GM12878 (cell line): ENCODE data around the gene CMBL. TPM values are rescaled to one million over a fixed set of nuclear protein-coding genes. Genes with fewer than 3 reads are reported as not detected.

Experiments
- ATAC-seq: fragments of 200-7000 bp; cut with Tn5 transposase; 3 replicates; pipeline ENCODE4 v1.9.1; 2020; ENCODE audit warnings: mild to moderate bottlenecking, moderate library complexity
- BruUV-seq: library from RNA; stranded (reverse); fragments of 400-500 nt; replicated peaks from 2 replicates; lab custom pipeline; 2021; lab: Mats Ljungman, UMichigan
- CTCF ChIA-PET: fragments of 300-600 bp; sonication (Branson Sonifier 250); formaldehyde crosslinking; extraction: SDS; loops from one replicate; lab custom pipeline; 2021; ENCODE audit warnings: inconsistent platforms; lab: Yijun Ruan, JAX
- POLR2A ChIA-PET: fragments of 350-600 bp; formaldehyde crosslinking; extraction: SDS; loops from one replicate; lab custom pipeline; 2021; ENCODE audit warnings: inconsistent platforms; lab: Charles Lee
- RAD21 ChIA-PET: fragments of 300-600 bp; sonication (Branson Sonifier 250); formaldehyde crosslinking; loops from one replicate; lab custom pipeline; 2023; ENCODE audit warnings: antibody characterized with exemption; ENCODE audit not compliant: unreplicated experiment; lab: Charles Lee
- SMC1A ChIA-PET: fragments of 300-600 bp; sonication (Branson Sonifier 250); formaldehyde crosslinking; loops from one replicate; lab custom pipeline; 2023; ENCODE audit not compliant: unreplicated experiment, uncharacterized antibody; lab: Charles Lee
- DNase-seq: peaks from one replicate; pipeline ENCODE4 v3.0.0-alpha.2; 2011; ENCODE audit warnings: low read depth, low spot score
- FAIRE-seq: peaks from 3 replicates; lab custom pipeline; 2011; peaks lifted over from hg19 to GRCh38; lab: Jason Lieb, UNC
- H2AFZ ChIP-seq: 2 replicates; pipeline ENCODE4 v1.6.0; 2011; ENCODE audit warnings: low read depth, low read length, control low read depth; ENCODE audit not compliant: control insufficient read depth
- H3K27ac ChIP-seq: 2 replicates; pipeline ENCODE4 v1.5.1; 2011; ENCODE audit warnings: control low read depth; ENCODE audit not compliant: control insufficient read depth, insufficient read depth
- H3K27me3 ChIP-seq, 2 experiments: replicated peaks in 1 of 2; 2 replicates each; pipeline versions ENCODE4 v1.6.0 to v1.6.1; 2011; ENCODE audit warnings: low read length in 1 of 2; ENCODE audit not compliant: control insufficient read depth in 2 of 2, insufficient read depth in 2 of 2
- H3K36me3 ChIP-seq, 2 experiments: 2 replicates each; pipeline ENCODE4 v1.5.1; 2011; ENCODE audit warnings: low read length in 1 of 2; ENCODE audit not compliant: control insufficient read depth in 2 of 2, insufficient read depth in 2 of 2
- H3K4me1 ChIP-seq: 2 replicates; pipeline ENCODE4 v1.6.1; 2011; ENCODE audit warnings: mild to moderate bottlenecking, low read length, moderate library complexity, mixed read lengths; ENCODE audit not compliant: control insufficient read depth, insufficient read depth
- H3K4me2 ChIP-seq: 2 replicates; pipeline ENCODE4 v1.6.0; 2011; ENCODE audit warnings: control low read depth; ENCODE audit not compliant: control insufficient read depth, insufficient read depth
- H3K4me3 ChIP-seq: fragments of 200-600 bp; sonication (generic); 2 replicates; pipeline ENCODE4 v1.5.1; 2016
- H3K79me2 ChIP-seq: 2 replicates; pipeline ENCODE4 v1.6.0; 2011; ENCODE audit warnings: low read length; ENCODE audit not compliant: control insufficient read depth, insufficient read depth
- H3K9ac ChIP-seq: 2 replicates; pipeline ENCODE4 v1.8.0; 2011; ENCODE audit warnings: low read length, control low read depth, mixed read lengths; ENCODE audit not compliant: control insufficient read depth, insufficient read depth
- H3K9me3 ChIP-seq: replicated peaks from 3 replicates; pipeline ENCODE4 v1.5.1; 2011; ENCODE audit warnings: mild to moderate bottlenecking, low read length; ENCODE audit not compliant: control insufficient read depth, insufficient read depth
- H4K20me1 ChIP-seq: 2 replicates; pipeline ENCODE4 v1.6.0; 2011; ENCODE audit not compliant: control insufficient read depth, insufficient read depth
- BCLAF1 ChIP-seq: fragments of 450-650 bp; IDR thresholded peaks from 2 replicates; pipeline ENCODE4 v1.6.1; 2017; ENCODE audit warnings: antibody characterized with exemption, mild to moderate bottlenecking, moderate library complexity
- CBX3 ChIP-seq: fragments of 200-600 bp; sonication (generic); IDR thresholded peaks from 2 replicates; pipeline ENCODE4 v1.6.1; 2016; ENCODE audit warnings: low read depth, borderline replicate concordance
- CHD4 ChIP-seq: fragments of 200-600 bp; sonication (generic); IDR thresholded peaks from 2 replicates; pipeline ENCODE4 v1.6.1; 2016; ENCODE audit warnings: mild to moderate bottlenecking
- MLLT1 ChIP-seq: fragments of 450-650 bp; IDR thresholded peaks from 2 replicates; pipeline ENCODE4 v1.6.1; 2016; ENCODE audit warnings: mild to moderate bottlenecking
- NBN ChIP-seq: fragments of 450-650 bp; IDR thresholded peaks from 2 replicates; pipeline ENCODE4 v1.6.1; 2016
- NKRF ChIP-seq: fragments of 450-650 bp; conservative IDR thresholded peaks from 2 replicates; pipeline ENCODE4 v1.6.1; 2017; ENCODE audit warnings: mild to moderate bottlenecking, moderate library complexity
- SIX5 ChIP-seq: IDR thresholded peaks from 2 replicates; pipeline ENCODE4 v1.6.1; 2011; ENCODE audit warnings: mild to moderate bottlenecking, low read depth, low read length, moderate library complexity; ENCODE audit not compliant: severe bottlenecking
- ZNF687 ChIP-seq: fragments of 450-650 bp; IDR thresholded peaks from 2 replicates; pipeline ENCODE4 v1.6.1; 2017; ENCODE audit warnings: mild to moderate bottlenecking, moderate library complexity
- WGBS: methylation state at CpG from one replicate; pipeline ENCODE4 v1.1.6; 2016; ENCODE audit warnings: low lambda C conversion rate; ENCODE audit not compliant: insufficient replicate concordance, insufficient coverage; ENCODE audit errors: missing lambda C conversion rate; 5-methylcytosine and 5-hydroxymethylcytosine counted together
- in situ Hi-C: fragments of 300-500 bp; cut with MboI; formaldehyde crosslinking; loops from 9 replicates; pipeline ENCODE4 v1.14.3; 2018; ENCODE audit warnings: mixed read lengths
- intact Hi-C: fragments of 100-400 bp; cut with micrococcal nuclease; formaldehyde crosslinking; loops from one replicate; pipeline ENCODE4 v1.14.2; 2022; ENCODE audit not compliant: unreplicated experiment
- polyA plus RNA-seq, 11 experiments: library from polyadenylated mRNA; depleted of rRNA in 4 of 11; unstranded in 6 of 11; stranded (reverse) in 5 of 11; fragments of >200 nt; fragmentation: Nextera tagmentation in 4 of 11; fragmentation: Illumina TruSeq in 1 of 11; extraction: Ambion mirVana in 4 of 11; extraction: Trizol in 1 of 11; gene quantifications; 1 replicate in 1 of 11; 2 replicates in 10 of 11; pipeline versions ENCODE4 v1.2.1 to v1.2.3, GENCODE V29; 2011 to 2016; ENCODE audit warnings: inconsistent platforms in 2 of 11, missing spikeins in 2 of 11, low read depth in 1 of 11
- total RNA-seq, 4 experiments: library from RNA; depleted of rRNA in 3 of 4; stranded (reverse); fragments of >200 nt in 3 of 4; fragmentation: Illumina TruSeq in 1 of 4; extraction: Trizol in 1 of 4; gene quantifications; 2 replicates each; pipeline versions ENCODE4 v1.2.1 to v1.2.3, GENCODE V29; 2013 to 2021

CMBL gene
- total and polyA plus RNA-seq, 10 of the 15 experiments (the other 5 are each of a cell fraction or from before 2014, with no cell fraction given) = 1.8 to 15.6 (median 7.5) TPM

GRCh38 chr5:10286162-10286861, 21.4 kb downstream of the CMBL start:
- H3K79me2 ChIP-seq = no peaks in the 10 kb centered on the region
- BruUV-seq = no TSS peak
- intact Hi-C loops (no loop called here), in situ Hi-C loops (no loop called here)
- no peak overlapping the region for H3K4me3 ChIP-seq
- ATAC-seq (no peak), DNase-seq (no peak), FAIRE-seq (no peak)
- ChIA-PET POLR2A (no interaction called here), CTCF (interaction anchor here (1.1 to 4.8 kb wide), 3 partner anchors 67 to 77 kb away, joined by 4 to 34 read pairs (median 26); no protein-coding TSS in a partner anchor), RAD21 (no interaction called here), SMC1A (interaction anchor here (1.0 to 1.7 kb wide), 2 partner anchors 73 to 138 kb away, joined by 3 to 5 read pairs; no protein-coding TSS in a partner anchor)
- TF ChIP-seq ZNF687 (no peak), CHD4 (no peak), MLLT1 (no peak), SIX5 (no peak), NKRF (no peak), BCLAF1 (no peak), NBN (no peak), CBX3 (no peak)
- H3K27me3 ChIP-seq = no peaks in the 10 kb centered on the region
- H4K20me1 ChIP-seq = no peaks in the 10 kb centered on the region
- H3K27ac ChIP-seq = no peak overlapping the region
- H2AFZ ChIP-seq = no peak overlapping the region
- H3K4me2 ChIP-seq = no peak overlapping the region
- WGBS = 62% methylated on average over 3 of the region's 6 CpGs
- H3K4me1 ChIP-seq = peaks cover 17% of the 10 kb centered on the region
- H3K36me3 ChIP-seq = no peaks in the 10 kb centered on the region; a peak in 1 of 4 replicates
- no peak overlapping the region for H3K9ac ChIP-seq
- no peaks in the 10 kb centered on the region for H3K9me3 ChIP-seq
